Suppressor macrophage (primary cell): Measurements from ENCODE around the gene RHOXF2B.
"Not testable (repeated sequence)": the region's sequence is repeated elsewhere in the genome, so short reads cannot be mapped to it uniquely, and the experiment has no call there.

Experiments used
- DNase-seq, 4 experiments: peaks; one replicate each; pipeline ENCODE4 v3.0.0-alpha.2; 2020 to 2022
- total RNA-seq, 17 experiments: gene quantifications; one replicate each; lab custom pipeline; 2026; ENCODE audit warnings: mixed read lengths in 6 of 17, inconsistent platforms in 3 of 17; lab: John Stamatoyannopoulos, UW

RHOXF2B gene
- total RNA-seq, result 0 reads per million in 17 experiments

- not testable (repeated sequence) for DNase-seq
These were observed at the start of gene RHOXF2B for GRCh38 chrX:120077590-120077989. Gene RHOXF2B, minus strand, starts transcription at chrX:120077690. Its CDS starts 138 bp downstream, at chrX:120077552.

GRCh38 chrX:120125444-120125843 lies 48.0 kb upstream of the RHOXF2B start:
- DNase-seq, result peak in 2 of 4 experiments; percentile 6 to 8

GRCh38 chrX:120120223-120120622 lies 42.7 kb upstream of the RHOXF2B start:
- DNase-seq, result no peak

GRCh38 chrX:120115438-120115963 lies 38.0 kb upstream of the RHOXF2B start, which contains the start of gene RHOXF1:
Gene RHOXF1, minus strand, starts transcription at chrX:120115913. Its CDS starts 51 bp downstream, at chrX:120115862.
- no peak for DNase-seq

- no peak for DNase-seq
These were observed 34.1 kb upstream of the RHOXF2B start for GRCh38 chrX:120111611-120112010.

- no peak for DNase-seq
These were observed 31.9 kb upstream of the RHOXF2B start for GRCh38 chrX:120109378-120109777.

GRCh38 chrX:120104707-120105106 lies 27.2 kb upstream of the RHOXF2B start:
- DNase-seq, result not testable (repeated sequence)

- DNase-seq, result not testable (repeated sequence)
These were observed 23.6 kb upstream of the RHOXF2B start for GRCh38 chrX:120101057-120101456.

GRCh38 chrX:120090208-120090607 lies 12.7 kb upstream of the RHOXF2B start:
- DNase-seq, result no peak

- DNase-seq, result peak in 1 of 4 experiments; percentile 7
These were observed 10.0 kb upstream of the RHOXF2B start for GRCh38 chrX:120087289-120088017.

- not testable (repeated sequence) for DNase-seq
These were observed 8.2 kb upstream of the RHOXF2B start for GRCh38 chrX:120085553-120086185.

- DNase-seq, result not testable (repeated sequence)
These were observed 11.3 kb downstream of the RHOXF2B start for GRCh38 chrX:120066169-120066568.

- not testable (repeated sequence) for DNase-seq
These were observed 34.8 kb downstream of the RHOXF2B start for GRCh38 chrX:120042712-120043111.

- not testable (repeated sequence) for DNase-seq
These were observed 35.2 kb downstream of the RHOXF2B start for GRCh38 chrX:120042247-120042646.

- DNase-seq, result not testable (repeated sequence)
These were observed 37.3 kb downstream of the RHOXF2B start for GRCh38 chrX:120040176-120040575.

GRCh38 chrX:120039087-120039733 lies 38.3 kb downstream of the RHOXF2B start:
- DNase-seq, result not testable (repeated sequence)

- no peak for DNase-seq
These were observed 40.8 kb downstream of the RHOXF2B start for GRCh38 chrX:120036704-120037103.

GRCh38 chrX:120035522-120036309 lies 41.8 kb downstream of the RHOXF2B start:
- peak; percentile 54 to 72 (median 68) for DNase-seq

GRCh38 chrX:120029354-120029753 lies 48.1 kb downstream of the RHOXF2B start:
- DNase-seq, result no peak

- no peak for DNase-seq
These were observed 54.2 kb downstream of the RHOXF2B start for GRCh38 chrX:120023259-120023658.

- no peak for DNase-seq
These were observed 54.7 kb downstream of the RHOXF2B start for GRCh38 chrX:120022763-120023162.
